Stimulated activated CD4-positive, alpha-beta T cell treated with anti-CD3 and anti-CD28 coated beads, Interleukin-15, amount 100 ng/mL, for 24 hours (primary cell): ENCODE data around the gene LOXL4.

Experiments used
- DNase-seq: peaks from one replicate; pipeline ENCODE4 v3.0.0-alpha.2; 2020

Gene LOXL4

DNA sequence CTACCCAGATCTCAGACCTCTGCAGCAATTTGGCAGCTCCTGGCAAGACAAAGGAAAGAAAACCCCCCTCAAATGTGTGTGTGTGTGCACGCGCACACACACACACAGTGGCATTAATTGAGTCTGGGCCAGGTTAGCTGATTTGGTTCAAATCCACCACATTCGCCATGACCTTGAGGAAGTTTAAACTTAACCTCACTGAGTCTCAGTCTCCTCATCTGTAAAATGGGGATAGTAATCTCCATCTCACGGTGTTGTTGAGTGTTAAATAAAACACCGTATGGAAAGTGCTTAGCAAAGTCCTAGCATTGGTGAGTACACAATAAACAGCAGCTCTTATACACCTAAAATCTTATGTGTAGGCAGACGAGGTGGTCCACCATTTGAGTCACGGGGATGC, 4.9 kb downstream of the LOXL4 start:
- no peak for DNase-seq

DNA sequence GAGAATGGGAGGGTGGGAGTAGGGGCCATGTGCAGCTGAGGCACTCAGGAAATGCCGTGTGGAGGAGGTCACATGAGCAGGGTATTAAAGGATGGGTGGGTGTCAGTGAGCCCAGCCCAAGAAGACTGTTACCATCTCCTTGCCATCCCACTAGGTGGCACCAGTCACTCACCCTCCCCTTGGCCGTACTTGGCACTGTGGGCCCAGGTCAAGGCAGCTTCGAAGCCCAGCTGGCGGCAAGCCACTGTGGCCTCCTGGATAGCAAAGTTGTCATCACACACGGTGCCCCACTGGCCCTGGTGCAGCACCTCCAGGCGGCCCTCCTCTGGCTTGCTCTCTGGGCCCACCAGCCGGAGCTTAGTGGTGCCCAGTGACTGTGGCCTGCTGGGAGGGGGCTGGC, 5.4 kb downstream of the LOXL4 start:
- DNase-seq: peak; percentile 20

- no peak for DNase-seq
Observed at GRCh38 chr10:98261436-98262277, 6.3 kb downstream of the LOXL4 start.

GRCh38 chr10:98260752-98261151, 7.2 kb downstream of the LOXL4 start:
- no peak for DNase-seq

DNA sequence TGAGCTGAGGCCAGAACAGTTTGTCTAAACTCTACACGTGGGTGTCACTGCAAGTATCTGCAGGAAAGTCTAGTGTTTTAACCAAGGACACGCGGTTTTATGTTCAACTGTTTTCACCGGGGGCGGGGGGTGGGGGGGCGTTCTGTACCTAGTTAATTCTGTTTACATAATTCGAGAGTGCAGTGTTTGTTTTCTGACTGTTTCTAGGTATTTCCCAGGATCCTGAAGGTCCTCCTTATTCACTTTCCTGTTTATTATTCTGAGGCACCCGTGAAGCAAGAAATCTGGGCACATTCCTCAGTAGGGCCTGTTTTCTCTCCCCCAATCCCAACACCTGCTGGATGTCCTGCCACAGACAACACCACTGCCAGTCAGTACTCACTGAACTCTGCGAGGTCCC, 7.6 kb downstream of the LOXL4 start:
- DNase-seq: no peak

- no peak for DNase-seq
Observed at GRCh38 chr10:98259606-98260315, 8.2 kb downstream of the LOXL4 start.

DNA sequence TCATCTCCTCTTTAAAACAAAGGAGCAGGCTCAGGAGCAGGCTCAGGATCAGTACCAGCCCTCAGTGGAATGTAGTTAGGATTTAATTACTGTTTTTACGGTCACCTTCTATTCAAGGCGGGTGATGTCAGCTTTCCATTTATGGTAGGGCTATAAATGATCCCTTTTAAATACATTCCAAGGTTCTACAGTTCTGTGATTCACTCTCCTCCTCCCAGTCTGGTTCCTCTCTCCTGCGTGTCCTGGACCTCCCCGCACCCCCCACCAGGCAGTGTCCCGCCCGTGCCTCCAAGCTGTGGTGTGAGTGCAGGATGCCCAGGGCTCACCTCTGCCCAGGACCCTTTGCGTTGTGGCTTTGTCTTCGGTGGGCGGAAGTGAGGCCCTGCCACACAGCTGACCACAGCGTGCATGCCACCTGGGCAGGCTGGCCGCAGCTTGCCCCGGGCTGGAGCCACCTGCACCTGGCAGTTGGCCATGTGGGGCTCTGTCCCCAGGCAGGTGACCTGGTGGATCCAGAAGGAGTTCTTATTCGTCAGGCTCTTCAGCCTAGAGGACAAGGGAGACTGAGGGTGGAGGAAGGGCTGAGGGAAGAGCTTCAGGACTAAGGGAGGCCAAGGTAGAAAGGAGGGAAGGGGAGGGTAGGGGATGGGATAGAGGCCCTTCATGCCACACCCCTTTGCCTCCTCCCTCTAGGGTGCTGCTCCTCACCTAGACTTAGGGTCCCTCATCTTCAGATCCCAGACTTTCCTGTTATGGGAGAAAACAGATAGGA, 9.1 kb downstream of the LOXL4 start:
- no peak for DNase-seq

DNA sequence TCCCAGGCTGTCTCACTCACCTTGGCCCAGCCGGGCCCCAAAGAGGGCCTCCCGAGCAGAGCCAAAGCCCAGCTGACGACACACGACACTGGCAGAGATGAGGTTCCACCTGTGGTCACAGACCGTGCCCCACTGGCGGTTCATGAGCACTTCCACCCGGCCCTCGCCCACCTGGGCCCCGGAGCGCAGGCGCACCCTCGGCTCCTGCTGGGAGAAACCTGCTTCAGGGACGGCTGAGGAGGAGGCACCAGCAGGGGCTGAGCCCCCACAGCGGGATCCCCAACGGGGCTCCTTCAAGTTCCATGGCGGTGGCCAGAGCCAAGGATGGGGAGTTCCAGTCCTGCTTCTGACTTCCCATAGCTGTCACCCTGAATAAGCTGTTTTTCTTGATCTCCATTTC, 10.0 kb downstream of the LOXL4 start:
- no peak for DNase-seq

DNA sequence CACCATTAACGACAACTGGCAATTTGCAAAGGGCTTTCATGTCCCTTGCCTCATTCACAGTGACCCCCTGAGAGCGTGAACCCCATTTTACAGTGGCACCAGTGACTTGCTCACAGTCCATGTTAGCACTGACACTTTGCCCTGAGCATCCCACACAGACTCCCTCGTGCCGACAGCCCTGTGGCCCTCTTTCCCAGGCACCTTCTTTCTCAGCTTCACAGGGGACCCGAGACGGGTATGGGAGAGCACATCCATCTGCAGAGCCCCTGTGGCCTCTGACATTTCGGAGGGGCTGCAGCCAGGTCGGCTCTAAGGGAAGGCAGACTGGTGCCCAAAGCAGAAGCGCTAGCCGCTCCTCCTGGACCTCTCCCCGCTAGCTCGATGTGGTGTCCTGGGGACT, 10.8 kb downstream of the LOXL4 start:
- no peak for DNase-seq

DNA sequence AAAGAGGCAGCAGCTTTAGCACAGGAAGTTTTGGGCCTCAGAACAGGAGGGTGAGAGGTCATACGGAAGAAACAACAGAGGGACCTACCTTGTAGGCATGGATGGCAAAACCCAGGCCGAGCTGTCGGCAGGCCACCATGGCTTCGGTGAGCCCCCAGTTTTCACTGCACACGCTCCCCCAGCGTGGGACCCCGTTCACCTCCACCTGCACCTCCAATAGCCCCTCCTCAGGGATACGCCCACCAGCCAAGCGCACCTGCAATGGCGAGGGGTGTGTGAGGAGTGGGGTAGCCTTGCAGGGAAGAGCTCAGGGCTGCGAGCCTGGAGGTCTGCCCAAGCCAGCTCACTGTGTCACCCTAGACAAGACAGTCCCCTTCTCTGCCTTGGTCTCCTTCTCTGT, 11.3 kb downstream of the LOXL4 start:
- no peak for DNase-seq

DNA sequence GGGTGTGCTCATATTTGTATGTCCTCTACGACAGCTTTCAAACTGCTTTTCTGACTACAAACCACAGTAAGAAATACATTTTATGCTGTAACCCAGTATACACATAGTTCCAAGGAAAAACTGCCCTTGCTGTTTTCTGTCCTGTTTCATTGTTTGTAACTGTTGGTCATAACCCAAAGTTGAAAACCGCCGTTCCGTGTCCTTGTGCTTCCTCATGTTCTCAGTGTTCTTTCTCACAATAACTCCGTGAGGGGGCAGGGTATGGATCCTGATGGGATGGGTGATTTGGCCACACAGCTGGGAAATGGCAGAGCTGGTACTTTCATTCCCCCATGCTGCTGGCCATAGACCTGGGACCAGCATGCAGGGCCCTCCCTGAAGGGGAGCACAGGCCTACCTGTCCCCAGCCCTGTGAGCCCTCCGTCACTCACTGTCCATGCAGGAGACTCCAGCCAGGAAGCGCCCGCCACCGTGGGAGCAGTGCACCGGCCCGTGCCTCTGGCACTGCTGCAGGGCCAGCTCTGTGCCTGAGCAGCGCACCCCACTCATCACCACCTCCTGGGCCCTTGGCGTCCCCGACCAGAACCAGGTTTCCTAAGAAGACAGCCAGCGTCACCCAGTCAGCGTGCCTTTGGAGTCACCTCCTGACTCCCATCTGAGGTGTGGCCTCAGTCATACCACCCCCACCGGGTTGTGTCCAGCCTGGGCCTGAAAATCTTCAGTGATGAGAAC, 12.7 kb downstream of the LOXL4 start:
- no peak for DNase-seq

DNA sequence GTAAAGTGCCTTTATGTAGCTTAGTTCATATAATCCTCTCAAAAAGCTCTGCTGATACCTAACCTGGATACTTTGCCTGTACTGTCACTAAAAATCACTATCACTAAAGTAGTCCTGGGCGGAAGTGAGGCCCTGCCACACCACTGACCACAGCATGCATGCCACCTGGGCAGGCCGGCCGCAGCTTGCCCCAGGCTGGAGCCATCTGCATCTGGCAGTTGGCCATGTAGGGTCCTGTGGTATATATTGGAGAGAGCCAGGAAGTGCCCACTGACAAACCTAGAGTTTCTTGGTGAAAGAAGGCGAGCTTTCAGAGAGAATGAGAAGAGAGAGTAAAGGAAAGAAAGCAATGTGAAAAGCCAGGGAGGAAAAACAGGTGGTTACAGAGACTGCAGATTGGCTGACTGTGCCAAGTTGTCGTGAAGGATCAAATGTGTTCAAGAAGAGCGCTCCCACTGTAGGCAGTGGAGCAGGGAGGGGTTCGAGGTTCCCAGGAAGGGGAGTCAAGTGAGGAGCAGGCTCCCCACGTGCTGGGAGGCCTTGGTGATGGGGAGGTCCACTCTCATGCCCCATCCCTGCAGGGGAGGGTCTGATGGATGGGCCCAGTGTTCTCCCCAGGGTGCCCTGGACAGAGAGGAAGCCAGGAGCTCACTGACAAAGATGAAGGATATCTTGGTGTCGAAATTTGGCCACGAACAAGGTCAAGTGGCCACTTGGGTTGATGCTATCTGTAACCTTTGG, 13.6 kb downstream of the LOXL4 start:
- no peak for DNase-seq

- no peak for DNase-seq
Observed at GRCh38 chr10:98253499-98253898, 14.5 kb downstream of the LOXL4 start.

DNA sequence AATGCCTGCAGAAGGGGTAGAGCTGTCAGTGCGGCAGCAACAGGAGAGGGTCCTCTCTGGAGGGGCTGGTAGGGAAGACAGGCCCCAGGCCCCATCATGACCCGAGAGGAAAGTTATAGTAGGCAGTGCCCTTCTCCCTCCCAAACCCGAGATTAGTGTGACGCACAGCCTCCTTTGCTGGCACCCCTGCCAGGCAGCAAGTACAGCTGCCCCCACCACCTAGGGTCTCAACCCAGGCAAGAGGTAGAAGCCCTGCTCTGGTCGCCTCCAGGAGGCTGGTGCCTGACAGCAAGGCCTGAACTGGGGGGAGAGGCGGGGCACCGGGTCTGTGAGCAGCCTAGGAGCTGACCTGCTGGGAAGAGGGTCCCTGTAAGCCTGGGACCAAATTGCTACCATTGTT, 15.5 kb downstream of the LOXL4 start:
- DNase-seq: no peak

DNA sequence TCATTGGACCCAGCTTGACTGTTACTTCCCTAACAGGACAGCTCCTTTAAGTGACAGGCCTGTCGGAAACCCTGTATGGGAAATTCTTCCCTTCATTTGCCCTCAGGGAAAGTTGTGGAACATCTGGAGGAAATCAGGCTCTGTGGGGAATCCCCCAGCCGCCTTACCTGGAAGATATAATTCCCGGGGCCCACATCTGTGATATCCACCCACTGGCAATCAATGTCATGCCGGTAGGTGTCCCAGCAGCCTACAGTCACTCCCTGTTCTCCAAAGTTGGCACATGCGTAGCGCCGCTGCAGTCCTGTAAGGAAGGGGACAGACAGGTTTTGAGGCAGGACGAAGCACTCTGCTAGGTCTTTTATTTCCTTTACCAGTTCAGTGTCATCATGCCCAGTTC, 16.6 kb downstream of the LOXL4 start:
- no peak for DNase-seq

- no peak for DNase-seq
Observed at GRCh38 chr10:98249134-98249533, 18.9 kb downstream of the LOXL4 start.

DNA sequence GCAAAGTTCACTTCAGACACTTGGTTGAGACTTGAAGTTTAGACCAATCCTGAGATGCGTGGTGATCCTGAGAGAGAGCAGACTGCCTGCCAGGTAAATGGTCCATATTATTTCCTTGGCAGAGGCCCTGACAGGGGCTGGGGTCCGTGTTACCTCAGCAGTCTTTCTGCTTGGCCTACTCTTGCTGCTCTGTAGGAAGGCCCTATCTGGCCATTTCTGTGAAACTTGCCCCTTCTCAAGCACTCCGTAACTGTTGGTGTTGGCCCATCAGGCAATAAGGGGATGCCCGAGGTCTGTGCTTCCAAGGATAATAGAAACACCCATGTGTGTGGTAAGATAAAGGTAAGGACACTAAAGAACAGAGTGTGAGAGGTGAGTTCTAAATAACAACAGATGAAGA, 20.0 kb downstream of the LOXL4 start:
- no peak for DNase-seq

- DNase-seq: no peak
Observed at GRCh38 chr10:98246911-98247805, 20.8 kb downstream of the LOXL4 start.

DNA sequence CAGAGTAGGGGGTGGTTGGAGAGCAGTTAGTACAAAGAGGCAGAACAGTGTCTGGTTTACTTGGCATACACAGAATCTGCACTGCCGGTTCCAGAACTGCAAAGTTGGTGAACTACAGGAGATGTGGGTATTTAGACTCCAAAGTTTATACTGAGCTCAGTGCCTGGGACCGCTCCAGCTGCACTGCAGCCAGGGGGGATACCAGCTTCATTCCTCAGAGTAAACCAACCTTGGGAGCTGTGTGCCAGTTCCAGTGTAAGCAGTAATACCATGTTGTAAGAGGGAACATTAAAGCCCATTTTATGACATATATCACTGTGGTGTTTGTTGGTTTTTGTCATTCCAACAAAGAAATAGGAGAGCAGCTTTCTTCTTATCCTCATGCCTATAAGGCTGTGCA, 23.4 kb downstream of the LOXL4 start:
- no peak for DNase-seq

DNA sequence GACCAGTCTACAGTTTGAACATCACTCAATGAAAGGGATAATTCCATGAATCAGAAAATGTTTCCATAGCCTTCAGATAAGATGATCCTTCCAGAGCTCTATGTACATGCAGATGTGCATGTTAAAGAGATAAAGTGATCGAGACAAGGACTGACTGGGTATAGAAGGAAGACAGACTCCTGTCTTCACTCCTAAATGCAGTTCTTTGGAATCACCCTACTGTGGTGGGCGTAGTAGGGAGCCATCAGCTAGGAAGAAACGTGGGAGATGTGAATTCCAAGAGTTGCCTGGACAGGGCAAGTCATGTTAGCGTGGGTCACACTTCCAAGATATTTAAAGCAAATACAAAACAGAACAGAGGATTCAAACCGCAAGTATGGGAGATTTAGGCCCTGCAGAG, 23.9 kb downstream of the LOXL4 start:
- no peak for DNase-seq

DNA sequence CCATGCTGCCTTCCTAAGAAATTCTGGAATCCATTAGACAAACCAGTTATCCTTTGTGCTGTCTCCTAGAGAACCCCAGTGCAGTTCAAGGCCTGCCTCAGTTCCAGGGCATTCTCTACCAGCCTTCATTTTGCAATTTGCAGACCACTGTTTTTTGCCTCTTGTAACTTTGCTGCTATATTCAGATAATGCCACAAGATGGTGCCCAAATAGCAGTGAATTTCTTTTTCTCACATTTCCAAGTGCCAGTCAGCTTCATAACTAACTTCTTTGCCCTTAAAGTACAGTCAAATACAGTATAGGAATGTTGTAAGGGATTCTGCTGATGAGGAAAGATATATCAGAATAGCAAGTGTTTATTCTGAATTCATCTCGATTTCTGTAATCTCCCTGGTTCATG, 25.2 kb downstream of the LOXL4 start:
- no peak for DNase-seq
